Measurements from ENCODE around the gene TGFBR1.

The TGFBR1 gene

GRCh38 chr9:99128133-99128406, 23.2 kb downstream of the TGFBR1 start:
- no peak for TF ChIP-seq CTCF (IDR thresholded peaks at IDR 0.05)
- TF ChIP-seq ZFX (IDR thresholded peaks at IDR 0.05; ENCODE audit: borderline replicate concordance): no peak
- no peak overlapping the region for H3K27ac ChIP-seq

GRCh38 chr9:99129091-99129490, 24.2 kb downstream of the TGFBR1 start:
- TF ChIP-seq CTCF (IDR thresholded peaks at IDR 0.05): no peak
- TF ChIP-seq ZFX (IDR thresholded peaks at IDR 0.05; ENCODE audit: borderline replicate concordance): no peak
- H3K27ac ChIP-seq: no peak overlapping the region

- TF ChIP-seq CTCF (IDR thresholded peaks at IDR 0.05) (no peak), ZFX (IDR thresholded peaks at IDR 0.05; ENCODE audit: borderline replicate concordance) (no peak)
- H3K27ac ChIP-seq: no peak overlapping the region
These were observed 25.2 kb downstream of the TGFBR1 start for GRCh38 chr9:99130069-99130468.

GRCh38 chr9:99133145-99133544, 28.2 kb downstream of the TGFBR1 start:
- no peak for TF ChIP-seq ZFX (IDR thresholded peaks at IDR 0.05; ENCODE audit: borderline replicate concordance)
- no peak for TF ChIP-seq CTCF (IDR thresholded peaks at IDR 0.05)
- H3K27ac ChIP-seq: no peak overlapping the region

GRCh38 chr9:99134893-99135341, 30.0 kb downstream of the TGFBR1 start:
- TF ChIP-seq CTCF (IDR thresholded peaks at IDR 0.05) (no peak), ZFX (IDR thresholded peaks at IDR 0.05; ENCODE audit: borderline replicate concordance) (no peak)

GRCh38 chr9:99135456-99135855, 30.5 kb downstream of the TGFBR1 start:
- TF ChIP-seq ZFX (IDR thresholded peaks at IDR 0.05; ENCODE audit: borderline replicate concordance) (no peak), CTCF (IDR thresholded peaks at IDR 0.05) (no peak)
- H3K27ac ChIP-seq: no peak overlapping the region

More at GRCh38 chr9:99134893-99135341, 30.0 kb downstream of the TGFBR1 start:
- no peak overlapping the region for H3K27ac ChIP-seq

- H3K27ac ChIP-seq: no peak overlapping the region
- TF ChIP-seq CTCF (IDR thresholded peaks at IDR 0.05) (no peak), ZFX (IDR thresholded peaks at IDR 0.05; ENCODE audit: borderline replicate concordance) (no peak)
These were observed 32.3 kb downstream of the TGFBR1 start for GRCh38 chr9:99137225-99137624.
